ENCODE data around the gene SPDEF.

SPDEF gene

GRCh38 chr6:34517461-34517881, 38.7 kb downstream of the SPDEF start:
- Histone ChIP-seq H3K4me3 (ENCODE audit: low read depth, low read length) (no peak overlapping the region), H3K36me3 (peaks cover 10% of the 10 kb centered on the region), H3K27ac (no peak overlapping the region), H3K9me3 (ENCODE audit: severe bottlenecking) (no peaks in the 10 kb centered on the region), H3K27me3 (ENCODE audit: insufficient read depth, low read depth, severe bottlenecking) (no peaks in the 10 kb centered on the region)
- no peak for TF ChIP-seq CTCF (IDR thresholded peaks at IDR 0.05; ENCODE audit: low read depth, low read length)
- no peak for DNase-seq

DNA sequence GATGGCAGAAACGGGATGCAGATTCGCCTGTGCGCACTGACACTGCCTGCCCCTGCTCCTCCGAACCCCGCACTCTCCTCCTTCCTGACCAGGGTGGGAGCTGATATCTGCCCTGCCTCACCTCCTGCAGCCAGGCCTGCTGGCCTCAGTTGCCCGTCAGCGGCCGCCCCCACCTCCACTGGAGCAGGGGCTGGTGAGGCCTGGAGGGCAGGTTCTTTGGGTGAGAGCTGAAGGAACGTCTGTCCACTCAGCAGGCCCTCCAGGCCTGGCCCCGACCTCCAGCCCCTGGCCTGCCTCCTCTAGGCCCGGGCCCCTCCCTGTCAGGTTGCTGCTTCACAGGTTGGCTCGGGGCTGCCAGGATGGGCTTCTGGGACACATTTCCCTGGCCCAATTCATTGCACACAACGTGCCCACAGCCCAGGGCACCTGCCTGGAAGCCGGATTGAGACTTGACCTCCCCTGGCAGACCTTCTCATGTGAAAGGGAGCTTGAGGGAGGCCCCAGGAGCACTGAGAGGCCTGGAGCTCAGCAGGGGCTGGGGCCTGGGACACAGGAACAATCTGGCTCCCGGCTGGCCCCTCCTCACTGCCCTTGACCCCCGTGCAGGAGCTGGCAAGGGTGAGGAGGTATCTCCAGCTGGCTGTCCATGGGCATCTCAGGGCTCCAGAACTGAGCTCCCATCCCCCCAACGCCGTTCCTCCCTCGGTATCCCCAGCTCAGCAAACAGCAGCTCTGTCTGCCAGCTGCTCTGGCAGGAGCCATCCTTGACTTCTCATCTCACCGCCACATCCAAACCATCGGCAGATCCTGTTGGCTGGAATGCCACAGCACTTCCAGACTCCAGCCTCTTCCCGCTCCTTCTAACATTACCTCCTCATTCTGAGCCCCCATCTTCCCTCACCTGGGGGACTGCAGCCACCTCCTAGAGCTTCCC, 39.5 kb downstream of the SPDEF start:
- Histone ChIP-seq H3K27ac (peak overlapping the region; percentile 90), H3K9me3 (ENCODE audit: severe bottlenecking) (no peaks in the 10 kb centered on the region), H3K36me3 (peaks cover 4% of the 10 kb centered on the region), H3K4me3 (ENCODE audit: low read depth, low read length) (no peak overlapping the region), H3K27me3 (ENCODE audit: insufficient read depth, low read depth, severe bottlenecking) (no peaks in the 10 kb centered on the region)
- no peak for TF ChIP-seq CTCF (IDR thresholded peaks at IDR 0.05; ENCODE audit: low read depth, low read length)
- peak; percentile 18 for DNase-seq

DNA sequence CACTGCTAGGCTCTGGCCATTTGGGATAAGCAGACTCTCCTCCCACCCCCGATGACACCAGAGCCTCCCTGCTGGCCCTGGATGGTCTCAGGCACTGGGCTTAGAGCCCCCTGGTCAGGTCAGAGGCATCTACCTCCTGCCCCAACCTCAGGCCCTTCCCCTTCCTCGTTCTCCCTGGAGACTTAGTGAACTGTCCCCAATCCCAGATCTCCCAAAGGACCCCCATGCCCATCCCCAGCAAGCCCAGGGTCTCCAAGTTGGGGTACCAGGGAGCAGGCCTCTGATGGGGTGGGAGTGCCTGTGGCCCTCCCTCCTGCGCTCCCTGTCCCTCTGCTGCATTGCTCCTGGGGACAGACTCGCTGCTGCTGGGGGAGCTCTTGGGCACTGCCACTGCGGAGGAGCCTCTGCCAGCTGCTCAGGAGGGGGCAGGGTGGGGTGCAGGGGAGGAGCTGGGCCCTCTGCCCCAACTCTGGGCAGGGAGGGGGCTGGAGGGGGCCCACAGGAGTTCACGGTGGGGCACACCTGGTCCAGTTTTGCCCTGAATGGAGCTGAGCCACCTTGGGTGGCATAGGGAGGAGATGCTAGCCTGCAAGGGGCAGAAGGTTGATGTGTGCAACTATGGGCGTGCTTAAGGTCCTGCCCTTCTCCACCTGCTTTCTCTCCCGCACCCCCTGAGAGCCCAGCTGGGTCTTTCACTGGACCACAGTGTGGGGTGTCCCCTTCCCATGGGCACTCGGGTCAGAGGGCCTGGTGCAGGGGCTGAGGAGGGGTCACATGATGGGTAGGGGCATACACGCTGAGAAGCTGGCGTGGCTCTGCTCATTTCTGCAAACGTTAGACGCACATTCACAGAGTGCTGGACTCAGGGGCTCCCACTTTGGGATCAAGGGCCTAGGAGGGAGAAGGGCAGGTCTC, 40.4 kb downstream of the SPDEF start:
- peak overlapping the region; percentile 48 for H3K4me3 ChIP-seq (ENCODE audit: low read depth, low read length)
- TF ChIP-seq CTCF (IDR thresholded peaks at IDR 0.05; ENCODE audit: low read depth, low read length) = no peak

DNA sequence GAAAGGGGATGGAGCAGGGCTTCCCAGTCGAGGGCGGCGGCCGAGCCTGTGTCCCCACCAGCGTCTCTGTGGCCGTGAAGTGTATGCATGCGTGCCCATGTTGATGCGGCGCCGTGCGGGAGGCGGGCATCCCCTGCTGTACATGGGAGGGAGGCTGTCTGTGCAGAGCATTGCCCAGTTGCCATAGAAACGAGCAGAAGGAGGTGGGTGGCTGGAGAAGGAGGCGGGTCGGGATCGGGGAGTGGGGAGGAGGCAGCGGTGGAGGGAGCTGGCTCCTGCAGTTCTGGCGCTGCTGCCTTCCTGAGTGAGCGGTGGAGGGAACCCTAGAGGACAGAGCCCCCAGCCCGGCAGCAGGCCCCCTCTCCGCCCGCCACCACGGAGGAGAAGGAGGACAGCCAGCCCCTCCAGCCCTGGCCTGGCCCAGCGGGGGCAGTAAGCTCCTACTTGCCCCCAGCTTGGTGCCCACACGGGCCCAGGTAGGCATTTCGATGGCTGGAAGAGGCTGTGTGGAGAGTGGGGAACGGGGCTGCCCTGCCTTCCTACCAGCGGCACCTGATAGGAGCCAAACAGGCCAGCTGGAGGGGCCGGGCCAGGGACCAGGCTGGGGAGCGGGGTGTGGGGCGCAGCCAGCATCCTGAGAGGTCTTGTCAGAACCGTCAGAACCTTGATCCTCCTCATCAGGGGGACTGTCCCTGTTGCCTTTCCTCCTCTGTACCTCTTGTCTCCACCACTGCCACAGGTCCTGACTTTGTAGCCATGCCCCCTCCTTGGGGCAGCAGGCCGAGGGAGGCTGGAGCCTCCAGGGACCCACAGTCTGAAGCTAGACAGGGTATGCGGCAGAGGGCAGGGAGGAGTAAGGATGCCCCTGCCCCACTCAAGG, 41.3 kb downstream of the SPDEF start:
- H3K36me3 ChIP-seq = no peaks in the 10 kb centered on the region
- peak; percentile 96 for TF ChIP-seq CTCF (IDR thresholded peaks at IDR 0.05; ENCODE audit: low read depth, low read length)
- DNase-seq = peak; percentile 99
- H3K4me3 ChIP-seq (ENCODE audit: low read depth, low read length) = peak overlapping the region; percentile 48
- H3K27me3 ChIP-seq (ENCODE audit: insufficient read depth, low read depth, severe bottlenecking) = no peaks in the 10 kb centered on the region
- H3K9me3 ChIP-seq (ENCODE audit: severe bottlenecking) = peaks cover 3% of the 10 kb centered on the region
- H3K27ac ChIP-seq = peak overlapping the region; percentile 90

More for the DNA sequence above, 40.4 kb downstream of the SPDEF start:
- DNase-seq = peak; percentile 45
- Histone ChIP-seq H3K27me3 (ENCODE audit: insufficient read depth, low read depth, severe bottlenecking) (no peaks in the 10 kb centered on the region), H3K27ac (peak overlapping the region; percentile 90), H3K36me3 (no peaks in the 10 kb centered on the region), H3K9me3 (ENCODE audit: severe bottlenecking) (no peaks in the 10 kb centered on the region)

- TF ChIP-seq CTCF (IDR thresholded peaks at IDR 0.05; ENCODE audit: low read depth, low read length) = no peak
- H3K27ac ChIP-seq = peak overlapping the region; percentile 90
- peaks cover 4% of the 10 kb centered on the region for H3K9me3 ChIP-seq (ENCODE audit: severe bottlenecking)
- H3K36me3 ChIP-seq = no peaks in the 10 kb centered on the region
- DNase-seq = no peak
- H3K27me3 ChIP-seq (ENCODE audit: insufficient read depth, low read depth, severe bottlenecking) = no peaks in the 10 kb centered on the region
- H3K4me3 ChIP-seq (ENCODE audit: low read depth, low read length) = peak overlapping the region; percentile 2; the same call in 1 of the 2 replicates
Observed at GRCh38 chr6:34514112-34514511, 42.0 kb downstream of the SPDEF start.

Data from WERI-Rb-1 (cell line).